Measurements from ENCODE around the gene RAPH1.
"Not testable (repeated sequence)": the region's sequence is repeated elsewhere in the genome, so short reads cannot be mapped to it uniquely, and the experiment has no call there.

The RAPH1 gene

GRCh38 chr2:203548887-203549286 lies 13.8 kb upstream of the RAPH1 start:
- no peak for DNase-seq

DNA sequence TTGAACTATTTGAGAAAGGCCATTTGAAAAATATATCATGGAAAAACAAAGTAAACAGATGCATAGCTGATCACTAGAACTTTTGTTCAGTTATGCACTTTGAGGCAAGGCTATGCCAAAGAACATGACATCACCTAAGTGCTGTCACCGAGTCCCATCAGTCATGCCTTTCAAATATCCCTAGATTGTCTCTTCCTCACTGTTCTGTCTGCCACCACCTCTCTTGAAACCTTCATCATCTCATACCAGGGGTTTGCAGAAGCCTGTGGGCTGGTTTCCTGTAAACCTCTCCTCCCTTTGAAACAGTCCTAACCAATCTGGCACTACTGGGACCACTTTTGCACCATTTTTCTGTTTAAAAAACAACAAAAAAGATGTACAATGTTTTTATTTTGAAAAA lies 12.3 kb upstream of the RAPH1 start:
- DNase-seq, result no peak

GRCh38 chr2:203544402-203544801 lies 9.3 kb upstream of the RAPH1 start:
- DNase-seq, result no peak

GRCh38 chr2:203543898-203544328 lies 8.8 kb upstream of the RAPH1 start:
- DNase-seq, result no peak

GRCh38 chr2:203540598-203540997 lies 5.5 kb upstream of the RAPH1 start:
- DNase-seq, result not testable (repeated sequence)

- DNase-seq, result not testable (repeated sequence)
These were observed 3.1 kb upstream of the RAPH1 start for GRCh38 chr2:203538237-203538636.

GRCh38 chr2:203536586-203536951 lies 1.5 kb upstream of the RAPH1 start:
- not testable (repeated sequence) for DNase-seq

DNA sequence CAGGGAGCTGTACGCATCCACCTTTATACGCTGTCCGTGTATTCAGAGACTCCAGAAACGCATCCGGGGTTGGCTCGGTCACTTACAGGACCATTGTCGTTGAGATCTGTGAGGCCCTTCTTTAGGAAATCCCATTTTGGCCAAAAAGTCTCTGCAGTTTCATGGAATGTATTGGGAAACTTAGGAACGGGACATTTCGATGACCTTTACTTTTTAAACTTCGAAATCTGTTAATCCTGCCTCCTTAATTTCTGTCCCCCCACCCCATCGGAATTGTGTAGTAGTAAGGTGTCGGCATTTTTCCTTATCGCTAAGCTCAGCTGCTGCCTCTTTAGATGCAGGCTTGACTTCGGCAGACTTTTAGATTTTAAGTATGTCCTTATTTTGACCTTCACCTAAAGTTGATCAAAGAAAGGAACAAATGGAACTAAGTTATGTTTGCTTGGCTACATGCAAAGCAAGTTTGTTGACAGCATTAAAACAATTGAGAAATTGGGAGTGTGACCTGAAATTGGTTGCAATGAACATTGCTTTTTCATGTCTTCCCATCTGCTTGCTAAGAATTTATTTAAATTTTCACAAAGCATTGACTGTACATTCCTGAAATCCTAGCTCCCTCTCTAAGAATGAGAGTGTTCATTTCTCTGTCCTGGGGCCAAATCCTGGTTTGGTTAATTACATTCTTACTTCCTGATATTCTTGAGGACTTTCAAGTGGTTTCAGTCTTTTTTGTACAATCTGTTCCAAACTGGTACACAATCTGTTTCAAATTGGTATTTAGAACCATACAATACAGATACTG lies 884 bp upstream of the RAPH1 start:
- DNase-seq, result peak in 1 of 2 experiments; percentile 26

DNA sequence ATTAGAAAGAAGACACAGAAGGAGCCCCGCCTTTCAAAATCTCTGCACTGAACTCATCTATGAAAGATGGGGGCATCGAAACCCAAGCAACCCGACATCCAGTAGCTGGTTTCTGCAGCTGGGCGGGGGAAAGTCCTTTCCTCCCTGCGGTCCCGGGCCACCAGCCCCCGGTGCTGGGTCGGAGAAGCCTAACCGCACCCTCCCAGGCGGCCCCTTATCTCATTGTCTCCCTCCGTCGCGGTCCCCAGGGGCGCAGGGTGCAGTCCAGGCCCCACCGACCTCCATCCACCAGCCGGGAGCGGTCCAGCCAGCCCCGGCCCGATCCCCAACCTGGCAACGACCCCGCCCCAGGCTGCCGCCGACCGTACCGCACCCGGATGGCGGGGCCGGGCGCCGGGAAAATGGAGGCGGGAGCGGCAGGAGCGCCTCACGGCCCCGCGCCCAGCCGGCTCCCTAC lies 452 bp downstream of the RAPH1 start:
- peak in 1 of 2 experiments; percentile 38 for DNase-seq

DNA sequence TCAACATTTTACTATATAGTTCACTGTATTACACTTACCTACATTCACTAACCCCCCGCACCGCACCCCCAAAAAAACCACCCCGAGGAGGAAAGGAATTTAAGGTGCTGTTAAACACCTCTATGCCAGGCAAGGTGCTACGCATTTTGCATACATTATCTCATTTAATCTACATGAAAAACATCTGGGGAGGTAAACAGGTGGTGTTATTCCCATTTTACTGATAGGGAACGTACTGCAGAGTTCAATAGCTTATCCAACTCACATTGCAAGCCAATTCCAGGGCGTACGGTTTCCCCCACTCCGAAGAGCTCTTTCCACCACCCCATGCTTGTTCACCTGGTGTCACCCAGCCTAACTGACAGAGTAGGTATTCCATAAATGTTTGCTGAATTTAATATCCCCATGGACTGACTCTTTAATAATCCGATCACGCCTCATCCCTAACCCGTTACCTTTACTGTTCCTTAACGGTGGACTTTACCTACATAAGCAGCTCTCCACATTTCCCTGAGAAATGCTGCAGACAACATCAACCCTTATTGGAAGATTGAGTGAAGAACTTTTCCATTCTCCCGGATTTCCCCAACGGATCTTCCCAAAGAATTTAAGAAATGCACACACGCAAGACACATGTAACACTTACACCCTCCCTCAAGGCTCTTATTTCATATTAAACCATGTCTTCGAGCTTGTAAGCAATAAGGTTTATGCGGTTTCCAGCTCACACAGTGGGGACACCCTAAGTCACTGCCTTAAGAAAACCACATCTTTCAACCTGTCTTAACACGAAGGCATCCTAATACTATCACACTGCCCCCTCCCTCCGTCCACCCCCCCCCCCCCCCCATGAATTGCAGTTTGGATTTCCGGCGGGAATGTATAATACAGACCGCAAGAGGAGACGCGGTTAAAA lies 1.2 kb downstream of the RAPH1 start:
- no peak for DNase-seq

GRCh38 chr2:203532957-203533658 lies 2.0 kb downstream of the RAPH1 start:
- peak in 1 of 2 experiments; percentile 24 for DNase-seq

GRCh38 chr2:203527719-203528118 lies 7.4 kb downstream of the RAPH1 start:
- DNase-seq, result no peak

GRCh38 chr2:203513268-203513667 lies 21.8 kb downstream of the RAPH1 start:
- not testable (repeated sequence) for DNase-seq

DNA sequence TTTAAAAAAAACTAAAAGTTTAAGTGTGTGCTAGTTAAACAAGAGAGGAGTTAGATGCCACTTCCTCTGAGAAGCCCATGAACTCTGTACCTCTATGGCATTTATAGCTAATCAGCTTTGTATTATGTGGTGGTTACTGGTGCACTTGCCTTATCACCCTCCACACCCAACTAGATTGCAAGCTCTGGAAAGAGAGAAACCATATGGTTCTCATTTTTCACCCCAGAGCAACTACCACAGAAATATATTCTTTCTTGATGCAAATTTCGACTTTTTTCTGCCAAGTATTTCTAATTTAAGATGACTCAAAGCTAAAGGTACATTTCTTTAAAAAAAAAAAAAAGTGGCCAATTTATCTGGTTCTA lies 24.2 kb downstream of the RAPH1 start:
- no peak for DNase-seq

DNA sequence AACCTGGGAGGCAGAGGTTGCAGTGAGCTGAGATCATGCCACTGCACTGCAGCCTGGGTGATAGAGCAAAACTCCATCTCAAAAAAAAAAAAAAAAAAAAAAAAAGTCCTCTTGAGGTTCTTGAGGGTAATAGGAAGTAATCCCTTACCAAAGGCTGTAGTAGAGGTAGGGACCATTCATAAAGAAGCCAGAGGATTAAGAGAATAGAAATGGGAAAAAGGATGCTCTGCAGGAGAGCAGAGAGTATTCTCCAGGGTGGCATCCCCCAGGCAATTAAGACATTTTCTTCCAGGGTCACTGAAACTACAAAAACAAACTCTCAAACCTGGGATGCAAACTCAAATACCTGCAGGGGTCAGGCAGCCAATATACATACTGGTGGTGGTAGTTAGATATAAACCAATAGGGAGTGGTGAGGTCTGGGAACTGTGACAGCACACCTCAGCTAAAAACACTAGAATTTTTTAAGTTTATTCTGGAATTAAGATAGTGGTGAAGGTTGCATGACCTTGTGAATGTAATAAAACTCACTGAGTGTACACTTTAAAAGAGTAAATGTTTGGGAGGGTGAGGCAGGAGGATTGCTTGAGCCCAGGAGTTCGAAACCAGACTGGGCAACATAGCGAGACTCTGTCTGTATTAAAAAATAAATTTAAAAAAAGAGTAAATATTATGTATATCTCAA lies 24.7 kb downstream of the RAPH1 start:
- no peak for DNase-seq

DNA sequence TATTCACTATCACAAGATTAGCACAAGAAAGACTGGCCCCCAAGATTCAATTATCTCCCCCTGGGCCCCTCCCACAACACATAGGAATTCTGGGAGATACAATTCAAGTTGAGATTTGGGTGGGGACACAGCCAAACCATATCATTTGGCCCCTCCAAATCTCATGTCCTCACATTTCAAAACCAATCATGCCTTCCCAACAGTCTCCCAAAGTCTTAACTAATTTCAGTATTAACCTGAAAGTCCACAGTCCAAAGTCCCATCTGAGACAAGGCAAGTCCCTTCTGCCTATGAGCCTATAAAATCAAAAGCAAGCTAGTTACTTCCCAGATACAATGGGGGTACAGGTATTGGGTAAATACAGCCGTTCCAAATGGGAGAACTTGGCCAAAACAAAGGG lies 31.6 kb downstream of the RAPH1 start:
- DNase-seq, result not testable (repeated sequence)

DNA sequence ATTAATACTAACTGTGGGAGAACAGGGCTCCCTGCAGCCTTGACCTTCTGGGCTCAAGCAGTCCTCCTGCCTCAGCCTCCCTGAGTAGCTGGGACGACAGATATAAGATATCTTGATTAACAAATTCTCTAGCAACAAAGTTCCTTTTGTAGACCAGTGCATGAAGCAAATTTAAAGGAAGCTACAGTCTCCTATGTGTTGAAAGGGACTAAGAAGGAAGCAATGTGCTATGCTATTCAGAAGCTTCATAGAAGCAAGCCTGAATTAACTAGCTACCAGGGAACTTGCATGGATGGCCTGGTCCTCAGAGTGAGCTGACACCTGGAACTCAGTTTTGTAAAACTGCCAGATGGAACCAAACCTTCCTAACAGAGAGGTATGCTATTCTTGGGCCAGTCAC lies 33.2 kb downstream of the RAPH1 start:
- no peak for DNase-seq

DNA sequence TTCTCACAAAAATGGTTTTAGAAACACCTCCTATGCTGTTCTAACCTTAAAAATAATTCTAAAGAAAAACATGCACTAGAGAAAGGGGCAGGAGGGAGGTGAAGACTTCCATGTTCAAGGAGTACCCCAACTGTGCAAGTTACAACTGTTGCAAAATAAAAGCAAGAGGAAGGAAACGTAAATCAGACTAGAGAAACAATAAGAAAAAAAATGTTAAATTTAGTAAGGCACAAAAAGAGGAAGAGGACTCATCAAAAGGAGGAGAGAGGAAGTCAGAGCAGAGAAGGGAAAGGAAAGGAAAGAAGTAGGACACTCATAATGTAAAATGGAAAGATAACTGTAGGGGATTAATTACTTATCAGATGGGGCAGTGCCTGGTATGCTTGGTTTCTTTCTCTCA lies 34.1 kb downstream of the RAPH1 start:
- DNase-seq, result no peak

DNA sequence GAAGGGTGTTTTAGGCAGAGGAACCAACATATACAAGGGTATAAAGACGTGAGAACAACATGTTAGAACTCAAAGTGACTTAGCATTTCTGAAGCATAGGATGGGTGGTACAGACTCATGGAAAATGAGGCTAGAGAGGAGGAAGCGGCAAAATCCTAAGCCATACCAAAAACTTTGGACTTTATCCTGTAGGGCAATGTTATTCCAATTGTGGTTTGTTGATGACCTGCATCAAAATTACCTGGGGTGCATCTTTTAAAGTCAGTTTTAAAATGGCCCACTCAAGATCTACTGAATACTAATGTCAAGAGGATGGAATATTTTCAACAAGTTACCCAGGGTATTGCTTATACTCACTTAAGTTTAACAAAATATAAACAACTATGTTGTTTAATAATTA lies 34.8 kb downstream of the RAPH1 start:
- DNase-seq, result no peak

DNA sequence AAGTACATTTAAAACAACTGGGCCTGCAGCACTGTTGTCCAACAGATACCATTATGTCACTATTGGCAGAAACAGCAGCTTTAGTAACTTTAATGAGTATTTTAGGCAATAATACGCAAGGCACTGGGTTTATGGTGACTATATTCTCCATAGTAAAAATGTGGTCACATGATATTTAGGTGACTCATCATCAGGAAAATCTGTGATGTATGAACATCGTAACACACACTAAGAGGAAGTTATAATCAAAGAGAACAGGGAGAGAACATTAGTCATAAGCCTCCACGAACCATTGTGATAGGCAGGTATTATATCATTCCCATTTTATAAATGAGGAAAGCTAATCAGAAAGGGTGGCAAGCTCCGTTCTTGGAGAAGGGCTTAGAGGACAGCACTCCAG lies 36.9 kb downstream of the RAPH1 start:
- no peak for DNase-seq

DNA sequence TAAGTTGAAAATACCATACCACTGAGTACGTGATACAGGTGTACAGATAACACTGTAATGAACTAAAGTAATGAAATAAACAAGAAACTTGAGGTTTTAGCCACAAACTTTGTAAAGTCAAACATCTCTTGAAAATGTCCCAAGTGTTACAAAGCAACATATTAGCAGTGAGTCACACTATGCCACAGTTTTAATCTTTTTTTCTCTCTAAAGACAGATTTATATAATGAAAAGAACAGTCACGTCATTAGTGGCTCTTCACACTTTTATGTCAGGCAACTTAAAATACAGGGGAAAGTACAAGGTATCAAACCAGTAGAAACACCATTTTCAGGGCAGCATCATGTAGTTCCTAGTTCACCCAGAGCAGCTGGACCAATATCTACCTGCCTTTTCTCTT lies 42.1 kb downstream of the RAPH1 start:
- no peak for DNase-seq

GRCh38 chr2:203490391-203490790 lies 44.7 kb downstream of the RAPH1 start:
- DNase-seq, result no peak

- no peak for DNase-seq
These were observed 45.6 kb downstream of the RAPH1 start for GRCh38 chr2:203489531-203489930.
